GM12891 (cell line): ENCODE measurements around the gene FRMD6.

Experiments used
- DNase-seq: peaks from one replicate; pipeline ENCODE4 v3.0.0; 2011; ENCODE audit warnings: low spot score; ENCODE audit not compliant: insufficient read length
- FAIRE-seq: peaks from 2 replicates; lab custom pipeline; 2011; peaks lifted over from hg19 to GRCh38; lab: Jason Lieb, UNC
- PAX5 ChIP-seq: IDR thresholded peaks from 2 replicates; pipeline ENCODE4 v1.6.1; 2011; ENCODE audit warnings: low read length, moderate library complexity, mild to moderate bottlenecking; ENCODE audit not compliant: insufficient read depth, severe bottlenecking
- POLR2A ChIP-seq: IDR thresholded peaks from 2 replicates; pipeline ENCODE4 v1.6.1; 2011; ENCODE audit warnings: low read depth, low read length, control low read depth
- POLR2AphosphoS5 ChIP-seq: IDR thresholded peaks from 2 replicates; pipeline ENCODE4 v1.6.1; 2011; ENCODE audit warnings: low read depth, low read length, control low read depth
- POU2F2 ChIP-seq: IDR thresholded peaks from 2 replicates; pipeline ENCODE4 v1.6.1; 2011; ENCODE audit warnings: low read depth, mild to moderate bottlenecking, control low read depth, low read length, moderate library complexity
- SPI1 ChIP-seq: IDR thresholded peaks from 2 replicates; pipeline ENCODE4 v1.6.1; 2011; ENCODE audit warnings: low read depth, low read length, control low read depth
- TAF1 ChIP-seq: IDR thresholded peaks from 2 replicates; pipeline ENCODE4 v1.6.1; 2011; ENCODE audit warnings: low read depth, low read length, control low read depth

Gene FRMD6

DNA sequence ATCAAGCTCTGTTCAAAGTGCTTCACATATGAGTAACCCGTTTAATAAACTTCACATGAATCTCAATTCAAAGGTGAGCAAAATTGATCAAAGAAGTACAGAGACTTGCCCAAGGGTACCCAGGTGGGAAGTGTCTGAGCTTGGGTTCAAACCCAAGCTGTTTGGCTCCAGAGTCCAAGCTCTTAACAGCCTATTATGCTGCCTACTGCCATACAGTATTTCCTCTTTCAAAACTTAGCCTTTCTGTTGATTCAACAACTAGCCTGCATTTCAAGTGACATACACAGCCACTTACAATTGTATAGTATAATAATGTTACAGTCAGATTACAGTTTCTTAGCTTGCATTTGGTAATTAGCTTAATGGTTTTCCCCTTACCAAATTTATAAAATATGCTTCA, 29.7 kb downstream of the FRMD6 start:
- TF ChIP-seq POLR2A (no peak), POU2F2 (no peak), SPI1 (no peak), PAX5 (no peak), POLR2AphosphoS5 (no peak), TAF1 (no peak)
- FAIRE-seq = no peak
- DNase-seq = no peak

DNA sequence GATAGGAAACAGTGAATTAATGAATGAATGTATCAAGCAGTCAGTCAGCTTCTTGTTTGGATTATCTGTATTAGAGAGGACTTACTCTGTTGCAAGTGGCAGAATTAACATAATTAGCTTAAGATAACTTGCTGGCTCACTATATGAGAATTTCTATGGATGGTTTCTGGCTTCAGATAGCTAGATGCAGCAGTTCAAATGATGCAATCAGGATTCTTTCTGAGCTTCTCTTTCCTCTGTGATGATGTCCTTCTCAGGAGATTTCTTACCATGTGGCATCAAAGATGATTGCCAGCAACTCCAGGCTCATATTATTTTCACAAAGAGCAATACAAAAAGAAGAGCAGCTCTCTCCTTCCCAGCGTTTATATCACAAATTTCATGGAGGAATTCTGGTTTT, 30.7 kb downstream of the FRMD6 start:
- FAIRE-seq = no peak
- DNase-seq = no peak
- no peak for TF ChIP-seq TAF1
- TF ChIP-seq POLR2AphosphoS5 = no peak
- TF ChIP-seq PAX5 = no peak

DNA sequence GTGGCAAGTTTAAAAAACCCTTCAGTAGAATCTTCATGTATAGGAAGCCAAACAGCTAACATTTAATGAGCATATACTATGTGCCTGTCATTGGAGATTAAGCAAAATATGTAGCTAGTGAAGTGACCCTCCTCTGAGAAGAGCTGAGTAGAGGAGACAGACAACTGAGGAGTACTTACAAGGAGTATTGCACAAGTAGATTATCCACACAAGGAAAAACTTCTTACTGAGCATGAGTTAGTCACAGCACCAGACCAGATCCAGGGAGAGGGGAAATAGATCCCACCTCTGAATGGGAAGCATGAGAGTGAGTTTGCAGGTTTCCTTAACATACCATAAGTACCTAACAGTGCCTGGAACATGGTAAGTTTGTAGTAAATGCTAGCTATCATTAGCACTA, 33.0 kb downstream of the FRMD6 start:
- TF ChIP-seq PAX5 (no peak), POLR2AphosphoS5 (no peak), TAF1 (no peak), POLR2A (no peak), POU2F2 (no peak), SPI1 (no peak)
- no peak for FAIRE-seq
- no peak for DNase-seq

DNA sequence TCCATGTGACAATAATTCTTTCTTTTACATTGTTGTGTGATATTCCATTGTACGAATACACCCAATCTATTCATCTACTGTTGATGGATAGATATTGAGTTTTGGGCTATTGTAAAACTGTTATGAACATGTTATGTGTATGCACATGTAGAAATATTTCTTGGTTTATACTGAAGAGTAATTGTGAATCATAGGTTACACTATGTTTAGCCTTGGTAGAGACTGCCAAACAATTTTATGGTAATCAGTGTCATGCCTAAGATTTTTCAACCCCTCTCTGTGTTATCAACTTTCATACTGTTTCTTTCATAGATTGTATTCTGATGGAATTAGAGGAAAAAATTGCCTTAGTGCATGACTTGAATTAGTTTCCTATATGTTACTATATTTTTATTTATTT, 39.5 kb downstream of the FRMD6 start:
- DNase-seq = no peak
- TF ChIP-seq POLR2AphosphoS5 (no peak), SPI1 (no peak), PAX5 (no peak), POLR2A (no peak), POU2F2 (no peak), TAF1 (no peak)
- no peak for FAIRE-seq

DNA sequence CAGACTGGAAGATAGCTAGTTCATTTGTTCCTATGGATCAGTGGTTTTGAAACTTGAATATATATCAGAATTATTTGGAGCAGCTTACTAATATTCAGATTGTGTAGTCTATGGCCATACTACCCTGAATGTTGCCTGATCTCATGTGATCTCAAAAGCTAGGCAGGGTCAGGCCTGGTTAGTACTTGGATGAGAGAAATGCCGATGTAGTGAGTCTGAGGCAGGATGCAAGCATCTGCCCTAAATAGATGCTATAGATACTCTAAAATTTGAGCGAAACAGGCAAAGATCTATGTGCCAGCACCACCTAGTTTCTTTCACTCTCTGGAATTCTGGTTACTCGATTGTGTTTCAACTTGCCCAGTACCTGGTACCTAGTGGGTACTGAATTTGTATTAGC, 40.9 kb downstream of the FRMD6 start:
- no peak for FAIRE-seq
- TF ChIP-seq POLR2AphosphoS5 = no peak
- TF ChIP-seq SPI1 = no peak
- no peak for TF ChIP-seq POLR2A
- TF ChIP-seq PAX5 = no peak
- no peak for TF ChIP-seq TAF1
- no peak for TF ChIP-seq POU2F2
- DNase-seq = no peak

DNA sequence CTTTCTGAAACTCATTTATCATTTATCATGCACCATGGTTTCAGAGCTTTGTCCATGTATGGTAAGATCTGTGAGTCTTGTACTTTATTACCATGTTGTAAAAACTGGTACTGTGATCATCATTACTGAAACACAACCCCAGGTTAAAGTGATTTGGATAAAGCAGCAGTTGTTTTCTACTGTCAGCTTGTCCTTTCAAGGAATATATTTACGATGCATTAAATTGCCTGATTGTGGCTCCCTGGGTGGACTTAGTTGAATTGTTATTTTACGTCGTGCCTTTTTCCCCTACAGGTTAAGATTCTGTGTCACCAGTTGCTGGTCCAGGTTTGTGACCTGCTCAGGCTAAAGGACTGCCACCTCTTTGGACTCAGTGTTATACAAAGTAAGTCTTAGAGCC, 46.1 kb downstream of the FRMD6 start:
- FAIRE-seq (no peak), DNase-seq (no peak)
- no peak for TF ChIP-seq POLR2A
- TF ChIP-seq TAF1 = no peak
- TF ChIP-seq POU2F2 = no peak
- TF ChIP-seq SPI1 = no peak
- no peak for TF ChIP-seq PAX5
- TF ChIP-seq POLR2AphosphoS5 = no peak

DNA sequence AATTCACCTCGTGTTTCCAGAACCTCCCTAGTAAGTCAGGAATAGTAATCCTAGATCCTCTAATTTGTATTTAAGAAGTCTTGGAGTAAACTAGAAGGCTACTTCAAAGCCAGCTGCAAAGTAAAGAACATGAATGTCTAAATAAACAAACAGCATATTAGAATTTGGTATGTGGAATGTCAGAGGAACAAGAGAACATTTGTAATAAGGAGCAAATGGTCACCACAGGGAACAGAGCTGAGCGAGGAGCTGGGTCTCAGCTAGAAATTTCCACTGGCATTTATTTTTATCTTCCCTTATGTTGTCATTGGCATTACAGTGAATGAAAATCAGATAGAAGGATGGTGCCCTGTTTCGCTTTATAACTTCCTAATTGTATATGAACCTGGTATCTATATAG, 50.2 kb downstream of the FRMD6 start:
- FAIRE-seq = no peak
- TF ChIP-seq POU2F2 (no peak), PAX5 (no peak), POLR2A (no peak), TAF1 (no peak), SPI1 (no peak), POLR2AphosphoS5 (no peak)
- no peak for DNase-seq

DNA sequence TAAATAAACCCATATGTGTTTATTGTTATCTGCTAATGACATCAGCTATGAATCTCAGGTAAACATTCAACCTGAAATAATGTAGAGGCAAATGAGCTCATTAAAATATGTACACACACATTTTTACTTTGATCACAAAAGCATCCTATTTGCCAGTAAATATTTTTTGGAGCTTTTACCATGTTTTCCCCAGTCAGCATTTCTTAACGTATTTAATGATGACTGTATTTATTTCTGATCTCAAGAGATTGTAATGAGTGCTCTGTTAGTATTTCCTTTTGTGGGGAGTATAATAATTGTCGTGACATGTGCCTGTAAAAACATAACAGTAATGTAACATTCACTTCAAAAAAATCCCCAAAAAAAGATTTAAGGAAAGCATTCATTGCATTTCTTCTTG, 52.1 kb downstream of the FRMD6 start:
- FAIRE-seq = no peak
- TF ChIP-seq SPI1 (no peak), POU2F2 (no peak), TAF1 (no peak), POLR2A (no peak)
- no peak for DNase-seq

DNA sequence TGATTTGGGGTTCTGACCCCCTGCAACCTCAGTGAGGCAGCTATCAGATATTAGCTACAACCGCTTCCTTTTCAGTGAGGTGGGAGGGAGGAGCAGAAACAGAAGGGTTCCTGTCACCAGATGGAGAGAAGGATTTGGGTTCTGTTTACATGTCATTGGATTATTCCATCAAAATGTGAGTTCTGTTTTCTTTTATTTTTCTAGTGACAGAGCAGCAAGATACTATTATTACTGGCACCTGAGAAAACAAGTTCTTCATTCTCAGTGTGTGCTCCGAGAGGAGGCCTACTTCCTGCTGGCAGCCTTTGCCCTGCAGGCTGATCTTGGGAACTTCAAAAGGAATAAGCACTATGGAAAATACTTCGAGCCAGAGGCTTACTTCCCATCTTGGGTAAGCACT, 52.8 kb downstream of the FRMD6 start:
- DNase-seq = no peak
- TF ChIP-seq POLR2AphosphoS5 (no peak), SPI1 (no peak), POLR2A (no peak), TAF1 (no peak), PAX5 (no peak), POU2F2 (no peak)
- FAIRE-seq = no peak

DNA sequence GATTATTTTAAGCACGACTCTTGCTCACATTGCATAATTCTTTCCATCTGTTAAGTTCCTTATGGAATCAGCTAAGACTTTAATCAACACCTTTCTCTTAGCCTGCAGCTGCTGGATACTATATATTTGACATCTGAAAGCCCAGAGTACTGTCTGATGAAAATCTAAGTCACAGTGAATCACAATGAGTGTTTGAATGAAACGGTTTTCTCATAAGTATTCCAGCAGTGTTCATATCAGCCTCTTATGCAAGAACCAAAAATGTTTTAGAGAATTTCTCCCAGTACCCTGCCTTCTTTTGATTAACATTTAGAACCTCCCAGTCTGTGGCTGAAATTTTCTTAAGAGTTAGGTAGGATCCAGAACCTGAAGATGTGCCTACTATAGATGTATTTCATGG, 55.6 kb downstream of the FRMD6 start:
- FAIRE-seq = no peak
- DNase-seq = no peak
- TF ChIP-seq TAF1 (no peak), PAX5 (no peak), POU2F2 (no peak), POLR2A (no peak), SPI1 (no peak), POLR2AphosphoS5 (no peak)
